ENCODE results near the gene SSNA1.
A peak's percentile ranks its signal among the peaks of the same experiment; 100 is the strongest.

Gene SSNA1

GRCh38 chr9:137211532-137211931 is 23.1 kb downstream of the SSNA1 start:
- H3K36me3 ChIP-seq (ENCODE audit: control insufficient read depth in 2 of 2, insufficient read depth in 2 of 2, low read length in 2 of 2) = no peaks in the 10 kb centered on the region
- H3K4me1 ChIP-seq (ENCODE audit: control insufficient read depth, insufficient read depth, low read length) = peaks cover 3% of the 10 kb centered on the region
- no peak overlapping the region for H3K4me3 ChIP-seq (ENCODE audit: low read length in 2 of 2)
- H3K9me3 ChIP-seq (ENCODE audit: control insufficient read depth in 2 of 2, low read length in 2 of 2) = no peaks in the 10 kb centered on the region
- H3K9ac ChIP-seq (ENCODE audit: low read length in 2 of 2) = no peak overlapping the region
- no peaks in the 10 kb centered on the region for H3K27me3 ChIP-seq (ENCODE audit: control insufficient read depth in 1 of 2, insufficient read depth in 2 of 2, low read length in 2 of 2)
- H3K27ac ChIP-seq (ENCODE audit: low read length) = no peak overlapping the region

- Histone ChIP-seq H3K36me3 (ENCODE audit: control insufficient read depth in 2 of 2, insufficient read depth in 2 of 2, low read length in 2 of 2) (no peaks in the 10 kb centered on the region), H3K4me1 (ENCODE audit: control insufficient read depth, insufficient read depth, low read length) (no peaks in the 10 kb centered on the region), H3K27ac (ENCODE audit: low read length) (no peak overlapping the region), H3K9ac (ENCODE audit: low read length in 2 of 2) (no peak overlapping the region), H3K9me3 (ENCODE audit: control insufficient read depth in 2 of 2, low read length in 2 of 2) (no peaks in the 10 kb centered on the region), H3K4me3 (ENCODE audit: low read length in 2 of 2) (no peak overlapping the region), H3K27me3 (ENCODE audit: control insufficient read depth in 1 of 2, insufficient read depth in 2 of 2, low read length in 2 of 2) (no peaks in the 10 kb centered on the region)
Observed at GRCh38 chr9:137212520-137212919, 24.0 kb downstream of the SSNA1 start.

GRCh38 chr9:137213160-137214060 is 24.9 kb downstream of the SSNA1 start:
- H3K4me3 ChIP-seq (ENCODE audit: low read length in 2 of 2) = no peak overlapping the region
- no peaks in the 10 kb centered on the region for H3K27me3 ChIP-seq (ENCODE audit: control insufficient read depth in 1 of 2, insufficient read depth in 2 of 2, low read length in 2 of 2)
- no peaks in the 10 kb centered on the region for H3K4me1 ChIP-seq (ENCODE audit: control insufficient read depth, insufficient read depth, low read length)
- H3K9me3 ChIP-seq (ENCODE audit: control insufficient read depth in 2 of 2, low read length in 2 of 2) = no peaks in the 10 kb centered on the region
- no peak overlapping the region for H3K9ac ChIP-seq (ENCODE audit: low read length in 2 of 2)
- no peaks in the 10 kb centered on the region for H3K36me3 ChIP-seq (ENCODE audit: control insufficient read depth in 2 of 2, insufficient read depth in 2 of 2, low read length in 2 of 2)
- no peak overlapping the region for H3K27ac ChIP-seq (ENCODE audit: low read length)

GRCh38 chr9:137214620-137215019 is 26.1 kb downstream of the SSNA1 start:
- Histone ChIP-seq H3K4me3 (ENCODE audit: low read length in 2 of 2) (no peak overlapping the region), H3K27ac (ENCODE audit: low read length) (no peak overlapping the region), H3K4me1 (ENCODE audit: control insufficient read depth, insufficient read depth, low read length) (no peaks in the 10 kb centered on the region), H3K27me3 (ENCODE audit: control insufficient read depth in 1 of 2, insufficient read depth in 2 of 2, low read length in 2 of 2) (no peaks in the 10 kb centered on the region), H3K36me3 (ENCODE audit: control insufficient read depth in 2 of 2, insufficient read depth in 2 of 2, low read length in 2 of 2) (no peaks in the 10 kb centered on the region), H3K9me3 (ENCODE audit: control insufficient read depth in 2 of 2, low read length in 2 of 2) (no peaks in the 10 kb centered on the region), H3K9ac (ENCODE audit: low read length in 2 of 2) (no peak overlapping the region)

- H3K9ac ChIP-seq (ENCODE audit: low read length in 2 of 2) = no peak overlapping the region
- no peaks in the 10 kb centered on the region for H3K9me3 ChIP-seq (ENCODE audit: control insufficient read depth in 2 of 2, low read length in 2 of 2)
- no peaks in the 10 kb centered on the region for H3K4me1 ChIP-seq (ENCODE audit: control insufficient read depth, insufficient read depth, low read length)
- H3K4me3 ChIP-seq (ENCODE audit: low read length in 2 of 2) = no peak overlapping the region
- H3K27ac ChIP-seq (ENCODE audit: low read length) = no peak overlapping the region
- no peaks in the 10 kb centered on the region for H3K27me3 ChIP-seq (ENCODE audit: control insufficient read depth in 1 of 2, insufficient read depth in 2 of 2, low read length in 2 of 2)
- no peaks in the 10 kb centered on the region for H3K36me3 ChIP-seq (ENCODE audit: control insufficient read depth in 2 of 2, insufficient read depth in 2 of 2, low read length in 2 of 2)
Observed at GRCh38 chr9:137215196-137215986, 26.9 kb downstream of the SSNA1 start.

GRCh38 chr9:137216188-137216965 is 27.9 kb downstream of the SSNA1 start:
- Histone ChIP-seq H3K9ac (ENCODE audit: low read length in 2 of 2) (no peak overlapping the region), H3K27ac (ENCODE audit: low read length) (no peak overlapping the region), H3K9me3 (ENCODE audit: control insufficient read depth in 2 of 2, low read length in 2 of 2) (no peaks in the 10 kb centered on the region), H3K27me3 (ENCODE audit: control insufficient read depth in 1 of 2, insufficient read depth in 2 of 2, low read length in 2 of 2) (no peaks in the 10 kb centered on the region), H3K36me3 (ENCODE audit: control insufficient read depth in 2 of 2, insufficient read depth in 2 of 2, low read length in 2 of 2) (no peaks in the 10 kb centered on the region), H3K4me1 (ENCODE audit: control insufficient read depth, insufficient read depth, low read length) (peaks cover under 1% of the 10 kb centered on the region), H3K4me3 (ENCODE audit: low read length in 2 of 2) (no peak overlapping the region)

GRCh38 chr9:137217276-137218211 is 29.1 kb downstream of the SSNA1 start:
- no peak overlapping the region for H3K9ac ChIP-seq (ENCODE audit: low read length in 2 of 2)

GRCh38 chr9:137218212-137218753 is 29.8 kb downstream of the SSNA1 start:
- no peak overlapping the region for H3K4me3 ChIP-seq (ENCODE audit: low read length in 2 of 2)
- H3K4me1 ChIP-seq (ENCODE audit: control insufficient read depth, insufficient read depth, low read length) = peaks cover 13% of the 10 kb centered on the region
- H3K9ac ChIP-seq (ENCODE audit: low read length in 2 of 2) = no peak overlapping the region
- no peaks in the 10 kb centered on the region for H3K9me3 ChIP-seq (ENCODE audit: control insufficient read depth in 2 of 2, low read length in 2 of 2)
- H3K27me3 ChIP-seq (ENCODE audit: control insufficient read depth in 1 of 2, insufficient read depth in 2 of 2, low read length in 2 of 2) = no peaks in the 10 kb centered on the region
- no peak overlapping the region for H3K27ac ChIP-seq (ENCODE audit: low read length)
- no peaks in the 10 kb centered on the region for H3K36me3 ChIP-seq (ENCODE audit: control insufficient read depth in 2 of 2, insufficient read depth in 2 of 2, low read length in 2 of 2)

More at GRCh38 chr9:137217276-137218211, 29.1 kb downstream of the SSNA1 start:
- H3K9me3 ChIP-seq (ENCODE audit: control insufficient read depth in 2 of 2, low read length in 2 of 2) = no peaks in the 10 kb centered on the region
- H3K36me3 ChIP-seq (ENCODE audit: control insufficient read depth in 2 of 2, insufficient read depth in 2 of 2, low read length in 2 of 2) = no peaks in the 10 kb centered on the region
- no peak overlapping the region for H3K27ac ChIP-seq (ENCODE audit: low read length)
- peaks cover 6% of the 10 kb centered on the region for H3K4me1 ChIP-seq (ENCODE audit: control insufficient read depth, insufficient read depth, low read length)
- peak overlapping the region in 1 of 2 donors; percentile 15 for H3K4me3 ChIP-seq (ENCODE audit: low read length in 2 of 2)
- no peaks in the 10 kb centered on the region for H3K27me3 ChIP-seq (ENCODE audit: control insufficient read depth in 1 of 2, insufficient read depth in 2 of 2, low read length in 2 of 2)

GRCh38 chr9:137218754-137219271 is 30.3 kb downstream of the SSNA1 start:
- H3K4me3 ChIP-seq (ENCODE audit: low read length in 2 of 2) = no peak overlapping the region
- H3K4me1 ChIP-seq (ENCODE audit: control insufficient read depth, insufficient read depth, low read length) = peaks cover 16% of the 10 kb centered on the region
- H3K9me3 ChIP-seq (ENCODE audit: control insufficient read depth in 2 of 2, low read length in 2 of 2) = no peaks in the 10 kb centered on the region
- no peak overlapping the region for H3K9ac ChIP-seq (ENCODE audit: low read length in 2 of 2)
- H3K36me3 ChIP-seq (ENCODE audit: control insufficient read depth in 2 of 2, insufficient read depth in 2 of 2, low read length in 2 of 2) = no peaks in the 10 kb centered on the region
- no peaks in the 10 kb centered on the region for H3K27me3 ChIP-seq (ENCODE audit: control insufficient read depth in 1 of 2, insufficient read depth in 2 of 2, low read length in 2 of 2)
- H3K27ac ChIP-seq (ENCODE audit: low read length) = no peak overlapping the region

Measured in stomach smooth muscle (tissue), 2 donors.